ENCODE results near the gene ELL. TPM values are rescaled to one million over a fixed set of nuclear protein-coding genes. Genes with fewer than 3 reads are reported as not detected.

ELL gene
- total RNA-seq, 1 donor: 10.9 TPM

- H3K4me3 ChIP-seq (ENCODE audit: low read depth, low read length): no peak overlapping the region
- TF ChIP-seq CTCF (IDR thresholded peaks at IDR 0.05; ENCODE audit: insufficient read depth, low read length): no peak
- DNase-seq (ENCODE audit: low read depth): no peak
Observed at GRCh38 chr19:18504886-18505610, 16.8 kb downstream of the ELL start.

GRCh38 chr19:18503971-18504885, 17.6 kb downstream of the ELL start:
- TF ChIP-seq CTCF (IDR thresholded peaks at IDR 0.05; ENCODE audit: insufficient read depth, low read length): no peak
- no peak for DNase-seq (ENCODE audit: low read depth)
- H3K4me3 ChIP-seq (ENCODE audit: low read depth, low read length): no peak overlapping the region

GRCh38 chr19:18503337-18503970, 18.4 kb downstream of the ELL start:
- DNase-seq (ENCODE audit: low read depth): no peak
- H3K4me3 ChIP-seq (ENCODE audit: low read depth, low read length): no peak overlapping the region
- TF ChIP-seq CTCF (IDR thresholded peaks at IDR 0.05; ENCODE audit: insufficient read depth, low read length): no peak

- DNase-seq (ENCODE audit: low read depth): no peak
- no peak for TF ChIP-seq CTCF (IDR thresholded peaks at IDR 0.05; ENCODE audit: insufficient read depth, low read length)
- no peak overlapping the region for H3K4me3 ChIP-seq (ENCODE audit: low read depth, low read length)
Observed at GRCh38 chr19:18502638-18503294, 19.1 kb downstream of the ELL start.

GRCh38 chr19:18502246-18502637, 19.6 kb downstream of the ELL start:
- TF ChIP-seq CTCF (IDR thresholded peaks at IDR 0.05; ENCODE audit: insufficient read depth, low read length): no peak
- DNase-seq (ENCODE audit: low read depth): no peak
- H3K4me3 ChIP-seq (ENCODE audit: low read depth, low read length): no peak overlapping the region

GRCh38 chr19:18501832-18502231, 20.0 kb downstream of the ELL start:
- no peak overlapping the region for H3K4me3 ChIP-seq (ENCODE audit: low read depth, low read length)
- DNase-seq (ENCODE audit: low read depth): no peak
- no peak for TF ChIP-seq CTCF (IDR thresholded peaks at IDR 0.05; ENCODE audit: insufficient read depth, low read length)
